Lung (tissue), 12 donors: ENCODE results near the gene CCL21. TPM values are rescaled to one million over a fixed set of nuclear protein-coding genes. Genes with fewer than 3 reads are reported as not detected.

Source experiments
- ATAC-seq: fragments of 200-7000 bp; cut with Tn5 transposase; one replicate; pipeline ENCODE4 v1.9.1; 2020; ENCODE audit warnings: moderate number of reproducible peaks; ENCODE audit not compliant: insufficient read depth, low FRiP score
- DNase-seq, 3 donors: peaks; one replicate each; pipeline ENCODE4 v3.0.0-alpha.2; 2013 to 2017
- H3K27ac ChIP-seq, 2 donors: one replicate each; pipeline ENCODE4 v1.5.1; 2013; ENCODE audit warnings: mild to moderate bottlenecking in 2 of 2, moderate library complexity in 2 of 2, control low read depth in 1 of 2, inconsistent platforms in 1 of 2, low read depth in 1 of 2, low read length in 1 of 2
- H3K27me3 ChIP-seq, 3 donors: one replicate each; pipeline ENCODE4 v1.5.1; 2013; ENCODE audit warnings: low read length in 2 of 3; ENCODE audit not compliant: control insufficient read depth in 3 of 3, insufficient read depth in 3 of 3
- H3K36me3 ChIP-seq, 4 donors: one replicate each; pipeline ENCODE4 v1.5.1; 2013; ENCODE audit warnings: low read length in 4 of 4, mild to moderate bottlenecking in 1 of 4, moderate library complexity in 1 of 4; ENCODE audit not compliant: control insufficient read depth in 4 of 4, insufficient read depth in 4 of 4
- H3K4me1 ChIP-seq, 5 donors: one replicate each; pipeline ENCODE4 v1.5.1; 2013; ENCODE audit warnings: low read length in 5 of 5, mild to moderate bottlenecking in 2 of 5, moderate library complexity in 1 of 5; ENCODE audit not compliant: control insufficient read depth in 5 of 5, insufficient read depth in 5 of 5
- H3K4me3 ChIP-seq: one replicate; pipeline ENCODE4 v1.5.1; 2013; ENCODE audit warnings: mild to moderate bottlenecking, control low read depth, moderate library complexity
- H3K9ac ChIP-seq, 2 donors: one replicate each; pipeline ENCODE4 v1.5.1; 2013; ENCODE audit warnings: low read length in 2 of 2, control low read depth in 1 of 2; ENCODE audit not compliant: insufficient read depth in 1 of 2
- H3K9me3 ChIP-seq, 4 donors: one replicate each; pipeline ENCODE4 v1.5.1; 2013; ENCODE audit warnings: low read length in 3 of 4, mild to moderate bottlenecking in 1 of 4, moderate library complexity in 1 of 4; ENCODE audit not compliant: control insufficient read depth in 4 of 4, insufficient read depth in 3 of 4
- CTCF ChIP-seq: IDR thresholded peaks from 2 replicates; pipeline ENCODE4 v1.5.1; 2012; ENCODE audit warnings: mild to moderate bottlenecking; ENCODE audit errors: control extremely low read depth, extremely low read depth
- WGBS, 2 donors: extraction: QIAGEN DNeasy Blood & Tissue Kit; methylation state at CpG; one replicate each; pipeline ENCODE4 v1.1.7; 2013; 5-methylcytosine and 5-hydroxymethylcytosine counted together
- polyA plus RNA-seq, 2 donors: library from polyadenylated mRNA; stranded (reverse); fragments of 200-250 nt; gene quantifications; one replicate each; pipeline ENCODE4 v1.2.1, GENCODE V29; 2013
- total RNA-seq, 2 donors: library from RNA; depleted of rRNA in 1 of 2; stranded (reverse); fragments of >200 nt in 1 of 2; gene quantifications; one replicate each; pipeline ENCODE4 v1.2.1, GENCODE V29; 2014 to 2021
- donor health status: control.
- donor health status: control.
- donor health status: Bipolar disorder and iron deficiency.
- donor health status: healthy.
- donor health status: DM: yes; HTN: yes; CAD: no.

Gene CCL21
- total and polyA plus RNA-seq, 4 donors: 67.3 to 473 (median 181) TPM

GRCh38 chr9:34674440-34674839, 35.5 kb downstream of the CCL21 start:
- no peak overlapping the region for H3K4me3 ChIP-seq
- no peak for ATAC-seq
- no peak for TF ChIP-seq CTCF
- H3K9ac ChIP-seq: no peak overlapping the region
- H3K27me3 ChIP-seq: no peaks in the 10 kb centered on the region
- WGBS, 2 donors: 80 to 82% methylated on average over 3 of the region's 3 CpGs
- no peak overlapping the region for H3K27ac ChIP-seq
- H3K36me3 ChIP-seq: peaks cover 0 to 9% (median 0%) of the 10 kb centered on the region in 4 donors
- no peak for DNase-seq
- no peaks in the 10 kb centered on the region for H3K4me1 ChIP-seq
- peaks cover 0 to under 1% (median 0%) of the 10 kb centered on the region in 4 donors for H3K9me3 ChIP-seq

GRCh38 chr9:34671307-34671706, 38.6 kb downstream of the CCL21 start:
- Histone ChIP-seq H3K4me1 (peaks cover 0 to 2% (median 0%) of the 10 kb centered on the region in 5 donors), H3K9ac (no peak overlapping the region), H3K36me3 (peaks cover 0 to 22% (median 3%) of the 10 kb centered on the region in 4 donors), H3K4me3 (no peak overlapping the region), H3K9me3 (peaks cover 0 to 3% (median 1%) of the 10 kb centered on the region in 4 donors), H3K27me3 (no peaks in the 10 kb centered on the region), H3K27ac (no peak overlapping the region)
- no peak for TF ChIP-seq CTCF
- ATAC-seq (no peak), DNase-seq (no peak)
- WGBS, 2 donors: 74 to 86% methylated on average over 1 of the region's 1 CpG

- ATAC-seq (no peak), DNase-seq (no peak)
- H3K9me3 ChIP-seq: peaks cover 0 to 3% (median 1%) of the 10 kb centered on the region in 4 donors
- no peak overlapping the region for H3K27ac ChIP-seq
- 92 to 94% methylated on average over 5 of the region's 5 CpGs for WGBS, 2 donors
- H3K9ac ChIP-seq: no peak overlapping the region
- peaks cover 0 to 22% (median 3%) of the 10 kb centered on the region in 4 donors for H3K36me3 ChIP-seq
- H3K4me3 ChIP-seq: no peak overlapping the region
- H3K4me1 ChIP-seq: peaks cover 0 to 2% (median 0%) of the 10 kb centered on the region in 5 donors
- TF ChIP-seq CTCF: no peak
- no peaks in the 10 kb centered on the region for H3K27me3 ChIP-seq
These were observed 40.0 kb downstream of the CCL21 start for GRCh38 chr9:34669809-34670562.
